ENCODE measurements around the gene NSG1. TPM values are rescaled to one million over a fixed set of nuclear protein-coding genes. Genes with fewer than 3 reads are reported as not detected.

The NSG1 gene
- total RNA-seq, 4 donors from 2014 or later = 0.15 to 4.8 (median 1.4) TPM

DNA sequence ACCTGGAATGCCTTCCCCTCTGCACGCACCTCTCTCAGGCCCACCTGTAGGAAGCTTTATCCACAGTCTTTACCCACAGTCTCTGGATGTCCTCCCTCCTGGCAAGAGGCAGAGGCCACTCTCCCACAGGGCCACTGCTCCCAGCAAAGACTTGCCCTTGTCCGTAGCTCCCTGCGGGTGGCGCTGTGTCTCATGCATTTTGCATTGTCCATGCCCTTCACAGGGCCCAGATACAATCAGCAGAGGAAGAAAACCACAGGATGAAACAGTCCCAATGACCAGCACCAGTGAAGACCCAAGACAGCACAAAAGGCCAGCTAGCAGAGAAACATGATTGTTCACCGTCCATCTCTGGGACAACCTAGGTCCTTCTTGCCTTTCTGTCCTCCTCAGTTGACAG is 2.1 kb upstream of the NSG1 start:
- no peak for ATAC-seq
- peaks cover 81% of the 10 kb centered on the region for H3K27me3 ChIP-seq
- no peak overlapping the region for H3K4me3 ChIP-seq
- H3K9me3 ChIP-seq = no peaks in the 10 kb centered on the region
- H3K36me3 ChIP-seq = no peaks in the 10 kb centered on the region
- H3K27ac ChIP-seq = no peak overlapping the region
- peaks cover 0 to 34% (median 19%) of the 10 kb centered on the region in 3 donors for H3K4me1 ChIP-seq
- WGBS, 2 donors (ENCODE audit: low coverage in 1 of 2) = 58% methylated on average over 1 of the region's 5 CpGs; no CpG with 5 or more reads in 1 of the 2 donors
- TF ChIP-seq POLR2AphosphoS5 (IDR thresholded peaks at IDR 0.05) = no peak
- TF ChIP-seq POLR2A (IDR thresholded peaks at IDR 0.05) = no peak
- no peak for TF ChIP-seq EP300 (IDR thresholded peaks at IDR 0.05)

DNA sequence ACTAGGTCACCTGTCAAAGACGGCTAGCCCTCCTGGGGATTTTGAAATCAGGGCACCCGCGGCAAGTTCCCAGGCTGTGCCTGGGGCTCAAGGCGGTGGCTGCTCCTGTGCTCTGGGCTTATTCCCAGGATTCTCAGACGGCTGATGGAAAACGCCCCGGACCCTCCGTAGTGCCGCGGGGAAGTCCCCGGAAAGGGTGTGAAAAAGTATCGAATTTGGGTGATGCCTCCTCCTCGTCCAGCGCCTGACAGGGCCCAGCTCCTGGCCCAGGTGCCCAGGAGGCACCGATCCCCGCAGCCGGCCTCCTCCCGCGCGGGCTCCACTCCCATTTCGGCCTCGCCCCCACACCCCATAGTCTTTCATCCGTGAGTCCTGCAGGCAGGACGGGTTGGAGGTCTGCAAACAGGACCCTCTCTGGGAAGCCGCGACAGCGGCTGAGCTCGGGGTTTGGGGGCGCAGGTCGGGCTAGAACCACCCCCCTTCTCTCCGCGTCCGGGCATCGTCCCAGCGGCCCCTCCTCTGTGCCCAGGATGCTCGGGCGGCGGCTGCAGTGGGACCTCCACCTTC is 1.1 kb upstream of the NSG1 start:
- peaks cover 0 to 34% (median 19%) of the 10 kb centered on the region in 3 donors for H3K4me1 ChIP-seq
- no peak for ATAC-seq
- TF ChIP-seq, protein P1, sequence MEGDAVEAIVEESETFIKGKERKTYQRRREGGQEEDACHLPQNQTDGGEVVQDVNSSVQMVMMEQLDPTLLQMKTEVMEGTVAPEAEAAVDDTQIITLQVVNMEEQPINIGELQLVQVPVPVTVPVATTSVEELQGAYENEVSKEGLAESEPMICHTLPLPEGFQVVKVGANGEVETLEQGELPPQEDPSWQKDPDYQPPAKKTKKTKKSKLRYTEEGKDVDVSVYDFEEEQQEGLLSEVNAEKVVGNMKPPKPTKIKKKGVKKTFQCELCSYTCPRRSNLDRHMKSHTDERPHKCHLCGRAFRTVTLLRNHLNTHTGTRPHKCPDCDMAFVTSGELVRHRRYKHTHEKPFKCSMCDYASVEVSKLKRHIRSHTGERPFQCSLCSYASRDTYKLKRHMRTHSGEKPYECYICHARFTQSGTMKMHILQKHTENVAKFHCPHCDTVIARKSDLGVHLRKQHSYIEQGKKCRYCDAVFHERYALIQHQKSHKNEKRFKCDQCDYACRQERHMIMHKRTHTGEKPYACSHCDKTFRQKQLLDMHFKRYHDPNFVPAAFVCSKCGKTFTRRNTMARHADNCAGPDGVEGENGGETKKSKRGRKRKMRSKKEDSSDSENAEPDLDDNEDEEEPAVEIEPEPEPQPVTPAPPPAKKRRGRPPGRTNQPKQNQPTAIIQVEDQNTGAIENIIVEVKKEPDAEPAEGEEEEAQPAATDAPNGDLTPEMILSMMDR (IDR thresholded peaks at IDR 0.05) = no peak
- no peak for TF ChIP-seq POLR2AphosphoS5 (IDR thresholded peaks at IDR 0.05)
- no peak for TF ChIP-seq POLR2A (IDR thresholded peaks at IDR 0.05)
- no peak for TF ChIP-seq EP300 (IDR thresholded peaks at IDR 0.05)
- no peaks in the 10 kb centered on the region for H3K36me3 ChIP-seq
- H3K9me3 ChIP-seq = no peaks in the 10 kb centered on the region
- H3K27ac ChIP-seq = no peak overlapping the region
- peak overlapping the region in 1 of 2 donors; percentile 49 for H3K4me3 ChIP-seq
- H3K27me3 ChIP-seq = peaks cover 84% of the 10 kb centered on the region
- WGBS, 2 donors (ENCODE audit: low coverage in 1 of 2) = no CpG with 5 or more reads among the region's 38 CpGs

DNA sequence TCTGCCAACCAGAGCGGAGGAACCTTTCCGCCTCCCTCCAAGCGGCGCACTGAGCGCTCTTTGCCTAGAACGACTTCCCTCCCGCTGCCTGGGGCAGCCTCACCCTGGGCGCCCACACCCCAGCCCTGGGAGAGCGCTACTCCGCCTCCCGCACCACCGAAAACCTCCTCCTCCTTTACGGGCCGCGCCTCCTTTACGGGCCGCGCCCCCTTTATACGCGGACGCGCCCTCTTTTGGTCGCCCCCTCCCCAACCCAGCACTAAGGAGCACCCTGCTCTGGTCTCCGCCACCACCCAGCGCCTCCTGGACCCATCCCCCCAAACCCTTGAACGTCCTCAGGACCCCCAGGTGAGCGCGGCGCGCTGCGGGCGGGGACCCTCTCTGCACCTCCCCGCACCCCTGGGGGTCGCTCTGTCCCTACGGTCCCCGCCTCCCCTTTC is 586 bp upstream of the NSG1 start:
- no peak for TF ChIP-seq POLR2AphosphoS5 (IDR thresholded peaks at IDR 0.05)
- no peak for TF ChIP-seq POLR2A (IDR thresholded peaks at IDR 0.05)
- TF ChIP-seq, protein P1 (IDR thresholded peaks at IDR 0.05) = no peak
- no peak for TF ChIP-seq EP300 (IDR thresholded peaks at IDR 0.05)
- H3K4me1 ChIP-seq = peaks cover 0 to 34% (median 19%) of the 10 kb centered on the region in 3 donors
- WGBS, 2 donors (ENCODE audit: low coverage in 1 of 2) = 0% methylated on average over 13 of the region's 36 CpGs; no CpG with 5 or more reads in 1 of the 2 donors
- H3K4me3 ChIP-seq = peak overlapping the region in 1 of 2 donors; percentile 49
- H3K36me3 ChIP-seq = no peaks in the 10 kb centered on the region
- H3K27me3 ChIP-seq = peaks cover 90% of the 10 kb centered on the region
- no peak for ATAC-seq
- H3K27ac ChIP-seq = no peak overlapping the region
- no peaks in the 10 kb centered on the region for H3K9me3 ChIP-seq

DNA sequence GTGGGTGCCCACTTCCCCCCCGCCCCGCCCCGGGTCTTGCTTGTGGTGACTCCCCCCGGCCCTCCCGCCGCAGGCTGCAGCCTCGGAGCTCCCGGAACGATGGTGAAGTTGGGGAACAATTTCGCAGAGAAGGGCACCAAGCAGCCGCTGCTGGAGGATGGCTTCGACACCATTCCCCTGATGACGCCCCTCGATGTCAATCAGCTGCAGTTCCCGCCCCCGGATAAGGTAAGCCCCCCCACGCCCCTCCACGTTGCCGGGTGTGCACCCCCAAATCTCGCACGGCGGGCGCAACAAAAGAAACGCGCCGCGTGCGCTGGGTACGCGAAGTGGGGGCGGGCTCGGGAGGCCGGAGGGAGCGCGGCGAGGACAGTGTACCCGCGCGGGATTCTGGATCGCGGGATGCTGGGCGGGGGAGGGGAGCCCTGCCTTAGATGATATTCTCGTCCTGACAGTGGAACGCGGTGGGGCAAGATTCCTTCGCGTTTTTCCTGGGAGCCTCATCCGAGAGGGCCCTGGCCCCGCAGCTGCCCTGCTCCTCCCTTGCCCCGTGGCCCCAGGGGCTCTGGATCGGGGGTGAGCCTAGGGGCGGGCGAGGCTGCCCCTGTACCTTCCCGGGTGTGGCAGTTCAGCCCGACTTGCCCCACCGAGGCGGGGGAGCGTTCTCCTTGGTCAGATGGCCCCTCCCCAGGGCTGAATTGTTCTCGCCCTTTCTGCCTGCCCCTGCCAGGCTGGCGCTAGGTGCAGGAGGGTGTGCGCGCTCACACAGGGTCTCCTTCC is 819 bp downstream of the NSG1 start:
- H3K27me3 ChIP-seq = peaks cover 98% of the 10 kb centered on the region
- 0 to 11% methylated on average over 4 to 6 of the region's 62 CpGs for WGBS, 2 donors (ENCODE audit: low coverage in 1 of 2)
- H3K4me1 ChIP-seq = peaks cover 0 to 34% (median 19%) of the 10 kb centered on the region in 3 donors
- no peak for TF ChIP-seq POLR2AphosphoS5 (IDR thresholded peaks at IDR 0.05)
- no peak for TF ChIP-seq POLR2A (IDR thresholded peaks at IDR 0.05)
- no peak for TF ChIP-seq EP300 (IDR thresholded peaks at IDR 0.05)
- no peak for ATAC-seq
- H3K36me3 ChIP-seq = no peaks in the 10 kb centered on the region
- H3K4me3 ChIP-seq = peak overlapping the region in 1 of 2 donors; percentile 49
- no peaks in the 10 kb centered on the region for H3K9me3 ChIP-seq
- no peak overlapping the region for H3K27ac ChIP-seq

DNA sequence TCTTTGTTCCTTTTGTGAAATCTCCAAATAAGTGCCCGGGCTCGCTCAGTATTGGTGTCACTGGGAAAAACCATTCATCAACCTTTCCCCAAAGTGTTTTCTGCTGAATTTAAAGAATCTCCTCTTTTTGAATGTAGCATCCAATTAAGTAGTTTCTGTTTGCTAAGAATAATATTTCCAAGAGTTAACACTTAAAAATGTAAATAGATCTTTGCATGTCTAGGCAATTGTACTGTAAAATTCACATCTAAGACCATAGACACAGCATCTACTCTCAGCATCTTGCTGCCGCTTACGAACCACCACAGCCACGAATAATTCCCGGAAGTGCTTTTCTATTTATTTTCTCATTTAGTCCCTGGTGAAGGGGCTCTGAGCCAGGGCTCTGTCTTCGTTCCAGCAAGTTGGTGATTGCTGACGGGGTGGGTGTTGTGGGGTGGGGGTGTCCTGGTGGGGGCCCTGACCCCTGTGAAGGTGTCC is 1.4 kb downstream of the NSG1 start:
- WGBS, 2 donors (ENCODE audit: low coverage in 1 of 2) = 16 to 27% methylated on average over 5 to 7 of the region's 8 CpGs
- Histone ChIP-seq H3K36me3 (no peaks in the 10 kb centered on the region), H3K9me3 (no peaks in the 10 kb centered on the region), H3K4me1 (peaks cover 0 to 34% (median 19%) of the 10 kb centered on the region in 3 donors), H3K27me3 (peaks cover 100% of the 10 kb centered on the region), H3K27ac (no peak overlapping the region), H3K4me3 (peak overlapping the region in 1 of 2 donors; percentile 49)
- ATAC-seq = no peak
- TF ChIP-seq POLR2A (IDR thresholded peaks at IDR 0.05) (no peak), POLR2AphosphoS5 (IDR thresholded peaks at IDR 0.05) (no peak), EP300 (IDR thresholded peaks at IDR 0.05) (no peak)
- TF ChIP-seq, protein P1 (IDR thresholded peaks at IDR 0.05) = no peak

Data from gastroesophageal sphincter (tissue), 4 donors.